Right atrium auricular region (tissue), 2 donors: ENCODE results near the gene IFIT2. TPM values are rescaled to one million over a fixed set of nuclear protein-coding genes. Genes with fewer than 3 reads are reported as not detected.
"Not testable (repeated sequence)": the region's sequence is repeated elsewhere in the genome, so short reads cannot be mapped to it uniquely, and the experiment has no call there.

Source experiments
- DNase-seq: peaks from one replicate; pipeline ENCODE4 v3.0.0-alpha.2; 2019; ENCODE audit warnings: low spot score
- H3K27ac ChIP-seq, 2 donors: fragments of 200-600 bp; sonication (generic); 1 replicate in 1 of 2; 2 replicates in 1 of 2; pipeline ENCODE4 v1.5.1; 2016 to 2019
- H3K27me3 ChIP-seq, 2 donors: fragments of 200-600 bp; sonication (generic); one replicate each; pipeline versions ENCODE4 v1.5.1 to v1.6.0; 2017 to 2019
- H3K36me3 ChIP-seq: fragments of 200-600 bp; sonication (generic); one replicate; pipeline ENCODE4 v1.5.1; 2016
- H3K4me1 ChIP-seq, 2 donors: fragments of 200-600 bp; sonication (generic); one replicate each; pipeline versions ENCODE4 v1.5.1 to v1.6.0; 2017 to 2019
- H3K4me3 ChIP-seq, 2 donors: fragments of 200-600 bp; sonication (generic); 1 replicate in 1 of 2; 2 replicates in 1 of 2; pipeline ENCODE4 v1.5.1; 2017 to 2019; ENCODE audit warnings: mild to moderate bottlenecking in 1 of 2, moderate library complexity in 1 of 2
- H3K9me3 ChIP-seq, 2 donors: fragments of 200-600 bp; sonication (generic); one replicate each; pipeline ENCODE4 v1.5.1; 2019
- CTCF ChIP-seq, 2 donors: fragments of 200-600 bp; sonication (generic); IDR thresholded peaks; one replicate each; pipeline ENCODE4 v1.5.1; 2019; ENCODE audit warnings: antibody characterized with exemption in 2 of 2
- total RNA-seq, 2 donors: library from RNA; depleted of rRNA; stranded (reverse); fragments of >200 nt; gene quantifications; one replicate each; pipeline ENCODE4 v1.1.0, GENCODE V29; 2016

Gene IFIT2
- total RNA-seq: 1 to 10 TPM; 2.6 TPM

GRCh38 chr10:89301721-89302445, at the start of gene IFIT2:
TSS of gene IFIT2 (plus strand) at chr10:89302046. CDS start at chr10:89302124, 78 bp downstream.
- Histone ChIP-seq H3K4me1 (peaks cover 0 to 27% of the 10 kb centered on the region in 2 donors), H3K9me3 (no peaks in the 10 kb centered on the region), H3K27ac (peak within 1 kb of the TSS; percentile 78 to 89), H3K27me3 (no peaks in the 10 kb centered on the region), H3K4me3 (peak within 1 kb of the TSS; percentile 36 to 49), H3K36me3 (peaks cover 14% of the 10 kb centered on the region)
- no peak for DNase-seq
- TF ChIP-seq CTCF (IDR thresholded peaks at IDR 0.05): peak in 1 of 2 donors; percentile 9

GRCh38 chr10:89252225-89252585, 49.6 kb upstream of the IFIT2 start:
- no peak for TF ChIP-seq CTCF (IDR thresholded peaks at IDR 0.05)
- Histone ChIP-seq H3K27me3 (no peaks in the 10 kb centered on the region), H3K27ac (peak overlapping the region; percentile 89), H3K9me3 (no peaks in the 10 kb centered on the region), H3K4me3 (peak overlapping the region; percentile 97 to 98), H3K4me1 (peaks cover 0 to 12% of the 10 kb centered on the region in 2 donors), H3K36me3 (no peaks in the 10 kb centered on the region)
- DNase-seq: no peak

GRCh38 chr10:89255091-89255579, 46.7 kb upstream of the IFIT2 start:
- not testable (repeated sequence) for H3K27me3 ChIP-seq

GRCh38 chr10:89255793-89256192, 46.1 kb upstream of the IFIT2 start:
- Histone ChIP-seq H3K27me3 (no peaks in the 10 kb centered on the region), H3K27ac (no peak overlapping the region), H3K9me3 (no peaks in the 10 kb centered on the region), H3K4me3 (no peak overlapping the region), H3K4me1 (peaks cover 0 to 9% of the 10 kb centered on the region in 2 donors), H3K36me3 (no peaks in the 10 kb centered on the region)
- no peak for TF ChIP-seq CTCF (IDR thresholded peaks at IDR 0.05)
- DNase-seq: no peak

More at GRCh38 chr10:89255091-89255579, 46.7 kb upstream of the IFIT2 start:
- not testable (repeated sequence) for H3K36me3 ChIP-seq, H3K9me3 ChIP-seq, DNase-seq, H3K27ac ChIP-seq, H3K4me3 ChIP-seq
- H3K4me1 ChIP-seq: peaks cover 0 to 11% of the 10 kb centered on the region in 2 donors

- H3K27me3 ChIP-seq: no peaks in the 10 kb centered on the region
- H3K36me3 ChIP-seq: no peaks in the 10 kb centered on the region
- no peak for TF ChIP-seq CTCF (IDR thresholded peaks at IDR 0.05)
- H3K4me3 ChIP-seq: no peak overlapping the region
- peaks cover 0 to 8% of the 10 kb centered on the region in 2 donors for H3K4me1 ChIP-seq
- no peak for DNase-seq
- no peaks in the 10 kb centered on the region for H3K9me3 ChIP-seq
- H3K27ac ChIP-seq: no peak overlapping the region
Measured at GRCh38 chr10:89256340-89256739, 45.5 kb upstream of the IFIT2 start.

GRCh38 chr10:89256962-89257361, 44.9 kb upstream of the IFIT2 start:
- Histone ChIP-seq H3K4me3 (no peak overlapping the region), H3K27ac (no peak overlapping the region), H3K27me3 (no peaks in the 10 kb centered on the region), H3K36me3 (no peaks in the 10 kb centered on the region), H3K9me3 (no peaks in the 10 kb centered on the region), H3K4me1 (peaks cover 0 to 8% of the 10 kb centered on the region in 2 donors)
- no peak for DNase-seq
- TF ChIP-seq CTCF (IDR thresholded peaks at IDR 0.05): no peak
